Neutrophil (primary cell): ENCODE results near the gene BARX2.
"Not testable (repeated sequence)": the region's sequence is repeated elsewhere in the genome, so short reads cannot be mapped to it uniquely, and the experiment has no call there.

Experiments used
- H3K27ac ChIP-seq: fragments of 200-600 bp; sonication (generic); 2 replicates; pipeline ENCODE4 v1.5.1; 2016; ENCODE audit warnings: mild to moderate bottlenecking, moderate library complexity
- H3K27me3 ChIP-seq: fragments of 200-600 bp; sonication (generic); 2 replicates; pipeline ENCODE4 v1.6.0; 2016; ENCODE audit warnings: mild to moderate bottlenecking
- H3K36me3 ChIP-seq: fragments of 200-600 bp; sonication (generic); 2 replicates; pipeline ENCODE4 v1.5.1; 2017
- H3K4me1 ChIP-seq, 2 experiments: fragments of 200-600 bp in 1 of 2; sonication (generic) in 1 of 2; 1 replicate in 1 of 2; 2 replicates in 1 of 2; pipeline versions ENCODE4 v1.5.1 to v1.6.1; 2013 to 2016; ENCODE audit warnings: low read depth in 1 of 2, low read length in 1 of 2, mild to moderate bottlenecking in 1 of 2, moderate library complexity in 1 of 2; ENCODE audit not compliant: control insufficient read depth in 1 of 2, insufficient read depth in 1 of 2
- H3K4me3 ChIP-seq, 2 experiments: fragments of 200-600 bp in 1 of 2; sonication (generic) in 1 of 2; 1 replicate in 1 of 2; 2 replicates in 1 of 2; pipeline ENCODE4 v1.5.1; 2013 to 2016; ENCODE audit warnings: low read depth in 1 of 2, low read length in 1 of 2, mild to moderate bottlenecking in 1 of 2, moderate library complexity in 1 of 2
- H3K9me3 ChIP-seq: fragments of 200-600 bp; sonication (generic); 2 replicates; pipeline ENCODE4 v1.5.1; 2016
- CTCF ChIP-seq: fragments of 200-600 bp; sonication (generic); IDR thresholded peaks from 2 replicates; pipeline ENCODE4 v1.5.1; 2016; ENCODE audit warnings: antibody characterized with exemption

BARX2 gene

GRCh38 chr11:129375751-129376657, at the start of gene BARX2:
Gene BARX2 (plus strand): TSS chr11:129375848. CDS start chr11:129376036, 188 bp downstream.
- H3K27ac ChIP-seq = no peak within 1 kb of the TSS
- peaks cover 4 to 12% of the 10 kb centered on the region in 2 experiments for H3K4me1 ChIP-seq
- no peaks in the 10 kb centered on the region for H3K36me3 ChIP-seq
- no peak for TF ChIP-seq CTCF
- no peaks in the 10 kb centered on the region for H3K9me3 ChIP-seq
- no peak within 1 kb of the TSS for H3K4me3 ChIP-seq
- peaks cover 100% of the 10 kb centered on the region for H3K27me3 ChIP-seq

- Histone ChIP-seq H3K4me1 (peaks cover 19 to 23% of the 10 kb centered on the region in 2 experiments), H3K9me3 (no peaks in the 10 kb centered on the region), H3K27me3 (no peaks in the 10 kb centered on the region), H3K36me3 (no peaks in the 10 kb centered on the region), H3K27ac (no peak overlapping the region), H3K4me3 (no peak overlapping the region)
- TF ChIP-seq CTCF = no peak
These were observed 48.7 kb upstream of the BARX2 start for GRCh38 chr11:129326921-129327320.

- peaks cover 19 to 23% of the 10 kb centered on the region in 2 experiments for H3K4me1 ChIP-seq
- H3K27ac ChIP-seq, H3K9me3 ChIP-seq, H3K27me3 ChIP-seq, H3K36me3 ChIP-seq, H3K4me3 ChIP-seq: not testable (repeated sequence)
These were observed 47.9 kb upstream of the BARX2 start for GRCh38 chr11:129327708-129328107.

GRCh38 chr11:129328756-129329155, 46.9 kb upstream of the BARX2 start:
- Histone ChIP-seq H3K27me3 (no peaks in the 10 kb centered on the region), H3K27ac (no peak overlapping the region), H3K36me3 (no peaks in the 10 kb centered on the region), H3K4me3 (no peak overlapping the region), H3K4me1 (peaks cover 15 to 18% of the 10 kb centered on the region in 2 experiments), H3K9me3 (no peaks in the 10 kb centered on the region)
- no peak for TF ChIP-seq CTCF

- Histone ChIP-seq H3K36me3 (no peaks in the 10 kb centered on the region), H3K27ac (no peak overlapping the region), H3K9me3 (no peaks in the 10 kb centered on the region), H3K27me3 (no peaks in the 10 kb centered on the region), H3K4me3 (no peak overlapping the region), H3K4me1 (peaks cover 3 to 8% of the 10 kb centered on the region in 2 experiments)
- no peak for TF ChIP-seq CTCF
These were observed 44.4 kb upstream of the BARX2 start for GRCh38 chr11:129331217-129331616.

- no peak for TF ChIP-seq CTCF
- Histone ChIP-seq H3K4me3 (no peak overlapping the region), H3K27ac (no peak overlapping the region)
These were observed 43.8 kb upstream of the BARX2 start for GRCh38 chr11:129331871-129332274.

More at GRCh38 chr11:129331871-129332274, 43.8 kb upstream of the BARX2 start:
- Histone ChIP-seq H3K9me3 (no peaks in the 10 kb centered on the region), H3K4me1 (peaks cover 3 to 8% of the 10 kb centered on the region in 2 experiments), H3K27me3 (no peaks in the 10 kb centered on the region), H3K36me3 (no peaks in the 10 kb centered on the region)
